Inferior parietal cortex (tissue), 1 donor: Measurements from ENCODE around the gene LPO.

Experiments
- DNase-seq: peaks from one replicate; pipeline ENCODE4 v3.0.0-alpha.2; 2016; ENCODE audit errors: extremely low spot score

LPO gene

DNA sequence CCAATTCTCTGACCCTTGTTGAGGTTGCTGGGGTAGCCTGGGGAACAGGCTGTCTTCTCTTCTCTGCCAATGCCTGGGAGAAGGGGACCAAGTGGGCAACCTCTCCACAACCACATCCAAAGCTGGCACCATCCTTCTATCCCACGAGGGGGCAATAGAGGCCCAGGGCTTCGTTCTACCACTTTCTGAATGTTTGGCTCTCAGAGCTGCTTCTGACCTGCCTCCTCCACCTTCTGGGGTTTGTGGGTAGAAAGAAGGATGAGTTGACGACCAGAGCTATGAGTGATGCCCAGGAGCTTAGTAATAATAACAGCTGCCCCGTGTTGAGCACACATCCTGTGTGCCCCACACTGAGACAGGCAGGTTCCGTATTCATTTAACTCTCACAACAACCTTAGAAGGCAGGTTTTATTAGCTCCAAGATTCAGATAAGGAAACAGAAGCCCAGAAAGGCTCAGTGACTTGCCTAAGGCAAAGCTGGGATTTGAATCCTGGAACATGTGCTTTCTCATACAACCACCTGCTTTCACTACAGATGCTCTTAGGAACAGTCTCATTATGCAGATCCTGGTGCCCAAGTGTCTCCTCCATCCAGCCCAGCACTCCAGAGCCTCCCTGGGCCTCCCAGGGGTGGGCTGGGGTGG lies 79.2 kb downstream of the LPO start:
- DNase-seq, result no peak

DNA sequence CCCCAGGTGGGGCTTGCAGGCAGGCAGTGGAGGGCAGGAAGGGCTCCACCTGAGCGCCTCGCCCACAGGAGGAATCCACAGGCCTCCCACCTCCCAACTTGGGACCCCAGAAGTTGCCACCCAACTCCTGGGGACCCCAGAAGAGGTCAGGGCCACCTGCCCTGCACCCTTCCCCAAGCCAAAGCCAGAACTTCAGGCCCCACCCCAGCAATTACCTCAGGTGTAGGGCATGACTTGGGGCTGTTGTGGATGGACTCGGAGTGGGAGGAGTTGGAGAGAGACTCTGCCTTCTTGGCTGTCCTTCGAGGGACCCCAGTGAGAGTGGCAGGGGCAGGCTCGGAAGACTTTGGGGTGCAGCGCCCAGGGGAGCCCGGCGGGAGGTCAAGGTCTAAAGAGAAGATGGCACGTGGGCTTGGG lies 79.7 kb downstream of the LPO start:
- DNase-seq, result no peak
